VCaP (cell line): ENCODE results near the gene TEX48.

Experiments used
- H3K27ac ChIP-seq: fragments of 450-650 bp; 2 replicates; pipeline ENCODE4 v1.5.1; 2017
- CTCF ChIP-seq: fragments of 450-650 bp; conservative IDR thresholded peaks from 2 replicates; pipeline ENCODE4 v1.5.1; 2017; ENCODE audit warnings: mild to moderate bottlenecking, moderate library complexity

Gene TEX48

GRCh38 chr9:114677418-114677817 lies 4.6 kb downstream of the TEX48 start:
- TF ChIP-seq CTCF = no peak
- H3K27ac ChIP-seq = no peak overlapping the region

GRCh38 chr9:114676901-114677300 lies 5.1 kb downstream of the TEX48 start:
- no peak for TF ChIP-seq CTCF
- no peak overlapping the region for H3K27ac ChIP-seq

GRCh38 chr9:114674798-114675540 lies 7.0 kb downstream of the TEX48 start:
- no peak for TF ChIP-seq CTCF

GRCh38 chr9:114674076-114674797 lies 7.8 kb downstream of the TEX48 start:
- TF ChIP-seq CTCF = no peak
- no peak overlapping the region for H3K27ac ChIP-seq

More at GRCh38 chr9:114674798-114675540, 7.0 kb downstream of the TEX48 start:
- no peak overlapping the region for H3K27ac ChIP-seq

- no peak for TF ChIP-seq CTCF
- H3K27ac ChIP-seq = no peak overlapping the region
Observed at GRCh38 chr9:114671605-114672004, 10.4 kb downstream of the TEX48 start.

GRCh38 chr9:114669961-114670360 lies 12.0 kb downstream of the TEX48 start:
- no peak for TF ChIP-seq CTCF
- H3K27ac ChIP-seq = no peak overlapping the region

- TF ChIP-seq CTCF = no peak
- H3K27ac ChIP-seq = no peak overlapping the region
Observed at GRCh38 chr9:114668146-114668545, 13.8 kb downstream of the TEX48 start.
